Osteoblast (primary cell): ENCODE results near the gene NUAK2. TPM values are rescaled to one million over a fixed set of nuclear protein-coding genes. Genes with fewer than 3 reads are reported as not detected.
A peak's percentile ranks its signal among the peaks of the same experiment; 100 is the strongest.

ENCODE experiments used
- DNase-seq: peaks from one replicate; pipeline ENCODE4 v3.0.0; 2011; ENCODE audit warnings: low spot score, mixed read lengths; ENCODE audit not compliant: insufficient read length; ENCODE audit errors: missing footprints
- H2AFZ ChIP-seq: 2 replicates; pipeline ENCODE4 v1.6.0; 2011; ENCODE audit warnings: mild to moderate bottlenecking, low read length
- H3K27ac ChIP-seq: 2 replicates; pipeline ENCODE4 v1.5.1; 2011; ENCODE audit warnings: mild to moderate bottlenecking, low read depth, low read length, moderate library complexity
- H3K27me3 ChIP-seq: 2 replicates; pipeline ENCODE4 v1.6.0; 2012; ENCODE audit warnings: mild to moderate bottlenecking, control low read depth, inconsistent platforms, low read length, moderate library complexity; ENCODE audit not compliant: insufficient read depth
- H3K36me3 ChIP-seq: 2 replicates; pipeline ENCODE4 v1.5.1; 2011; ENCODE audit warnings: mild to moderate bottlenecking, low read length, control low read depth, moderate library complexity; ENCODE audit not compliant: insufficient read depth
- H3K4me1 ChIP-seq: 2 replicates; pipeline ENCODE4 v1.5.1; 2011; ENCODE audit warnings: mild to moderate bottlenecking, low read length, control low read depth, moderate library complexity; ENCODE audit not compliant: insufficient read depth
- H3K4me2 ChIP-seq: 2 replicates; pipeline ENCODE4 v1.6.0; 2011; ENCODE audit warnings: mild to moderate bottlenecking, low read length; ENCODE audit not compliant: insufficient read depth
- H3K4me3 ChIP-seq: fragments of 200-600 bp; sonication (generic); 3 replicates; pipeline ENCODE4 v1.5.1; 2012; ENCODE audit warnings: mild to moderate bottlenecking, low read length, inconsistent platforms; ENCODE audit not compliant: insufficient read depth
- H3K79me2 ChIP-seq: 2 replicates; pipeline ENCODE4 v1.6.0; 2012; ENCODE audit warnings: mild to moderate bottlenecking, low read length, control low read depth, inconsistent platforms; ENCODE audit not compliant: insufficient read depth
- H3K9me3 ChIP-seq: 2 replicates; pipeline ENCODE4 v1.5.1; 2011; ENCODE audit warnings: low read depth, low read length, control low read depth
- H4K20me1 ChIP-seq: 2 replicates; pipeline ENCODE4 v1.6.0; 2012; ENCODE audit warnings: mild to moderate bottlenecking, low read length, control low read depth; ENCODE audit not compliant: insufficient read depth
- CTCF ChIP-seq: IDR thresholded peaks from 2 replicates; pipeline ENCODE4 v1.5.1; 2011; ENCODE audit warnings: mild to moderate bottlenecking, low read depth, low read length, moderate library complexity; ENCODE audit errors: extremely low read depth
- total RNA-seq: library from RNA; depleted of rRNA; stranded (reverse); fragments of >200 nt; gene quantifications from 2 replicates; pipeline ENCODE4 v1.2.3, GENCODE V29; 2012

NUAK2 gene
- total RNA-seq, 1 donor: 3.6 TPM

DNA sequence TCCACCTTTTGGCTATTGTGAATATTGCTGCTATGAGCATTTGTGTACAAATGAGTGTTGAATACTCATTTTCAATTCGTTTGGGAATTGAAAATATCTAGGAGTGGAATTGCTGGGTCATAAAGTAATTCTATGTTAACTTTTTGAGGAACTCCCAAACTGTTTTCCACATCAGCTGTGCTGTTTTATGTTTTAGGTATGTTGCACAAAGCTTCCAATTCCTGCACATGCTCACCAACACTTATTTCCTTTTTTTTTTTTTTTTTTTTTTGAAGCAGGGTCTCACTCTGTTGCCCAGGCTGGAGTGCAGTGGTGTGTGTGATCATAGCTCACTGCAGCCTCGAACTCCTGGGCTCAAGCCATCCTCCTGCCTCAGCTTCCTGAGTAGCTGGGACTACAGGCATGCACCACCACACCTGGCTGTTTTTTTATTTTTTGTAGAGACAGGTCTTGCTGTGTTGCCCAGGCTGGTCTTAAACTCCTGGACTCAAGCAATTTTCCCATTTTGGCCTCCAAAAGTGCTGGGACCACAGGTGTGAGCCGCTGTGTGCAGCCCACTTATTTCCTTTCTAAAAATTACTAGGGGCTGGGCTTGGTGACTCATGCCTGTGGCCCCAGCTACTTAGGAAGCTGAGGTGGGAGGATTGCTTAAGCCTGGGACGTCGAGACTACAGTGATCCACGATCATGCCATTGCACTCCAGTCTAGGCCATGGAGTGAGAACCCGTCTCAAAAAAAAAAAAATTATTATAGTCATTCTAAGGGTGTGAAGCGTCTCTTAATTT is 60.4 kb downstream of the NUAK2 start:
- no peaks in the 10 kb centered on the region for H3K36me3 ChIP-seq
- H3K4me3 ChIP-seq: no peak overlapping the region
- H3K27me3 ChIP-seq: no peaks in the 10 kb centered on the region
- peaks cover 34% of the 10 kb centered on the region for H3K4me1 ChIP-seq
- no peak overlapping the region for H3K27ac ChIP-seq
- TF ChIP-seq CTCF: no peak
- no peaks in the 10 kb centered on the region for H3K9me3 ChIP-seq
- H3K4me2 ChIP-seq: no peak overlapping the region
- no peaks in the 10 kb centered on the region for H3K79me2 ChIP-seq
- no peak overlapping the region for H2AFZ ChIP-seq
- H4K20me1 ChIP-seq: no peaks in the 10 kb centered on the region
- DNase-seq: peak; percentile 17

- Histone ChIP-seq H3K4me2 (no peak overlapping the region), H3K9me3 (no peaks in the 10 kb centered on the region), H3K4me1 (peaks cover 34% of the 10 kb centered on the region), H3K27ac (no peak overlapping the region), H3K4me3 (no peak overlapping the region), H4K20me1 (no peaks in the 10 kb centered on the region), H3K79me2 (no peaks in the 10 kb centered on the region), H3K27me3 (no peaks in the 10 kb centered on the region), H2AFZ (no peak overlapping the region), H3K36me3 (no peaks in the 10 kb centered on the region)
- no peak for DNase-seq
- no peak for TF ChIP-seq CTCF
Measured at GRCh38 chr1:205259998-205260397, 61.5 kb downstream of the NUAK2 start.

- Histone ChIP-seq H4K20me1 (no peaks in the 10 kb centered on the region), H3K27ac (peak overlapping the region; percentile 96), H3K79me2 (no peaks in the 10 kb centered on the region), H3K4me2 (no peak overlapping the region), H3K4me1 (peaks cover 34% of the 10 kb centered on the region), H2AFZ (peak overlapping the region; percentile 61), H3K4me3 (no peak overlapping the region), H3K9me3 (no peaks in the 10 kb centered on the region), H3K36me3 (no peaks in the 10 kb centered on the region), H3K27me3 (no peaks in the 10 kb centered on the region)
- peak; percentile 67 for DNase-seq
- no peak for TF ChIP-seq CTCF
Measured at GRCh38 chr1:205259324-205259832, 62.2 kb downstream of the NUAK2 start.

DNA sequence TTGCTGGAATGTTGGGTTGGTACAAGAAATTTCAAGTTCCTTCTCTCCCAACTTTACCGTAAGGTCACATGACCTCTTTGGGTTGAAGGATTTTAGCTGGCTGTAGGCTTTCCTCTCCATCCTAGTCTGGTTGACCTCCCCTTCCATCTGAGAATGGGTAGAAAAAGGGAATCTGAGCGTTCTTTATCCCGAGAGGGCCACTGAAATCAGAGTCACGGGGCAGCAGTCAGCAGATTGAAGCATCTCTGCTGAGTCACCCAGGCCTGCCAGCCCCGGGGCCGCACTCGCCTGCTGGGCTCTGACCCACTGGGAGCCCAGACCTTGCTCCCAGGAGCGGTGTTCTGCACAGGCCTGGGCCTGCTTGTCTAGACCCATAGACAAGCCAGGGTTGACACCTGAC is 62.8 kb downstream of the NUAK2 start:
- peaks cover 34% of the 10 kb centered on the region for H3K4me1 ChIP-seq
- H3K79me2 ChIP-seq: no peaks in the 10 kb centered on the region
- H3K27ac ChIP-seq: peak overlapping the region; percentile 96
- H3K27me3 ChIP-seq: no peaks in the 10 kb centered on the region
- H4K20me1 ChIP-seq: no peaks in the 10 kb centered on the region
- TF ChIP-seq CTCF: no peak
- no peaks in the 10 kb centered on the region for H3K9me3 ChIP-seq
- H3K4me2 ChIP-seq: peak overlapping the region; percentile 58
- H3K36me3 ChIP-seq: no peaks in the 10 kb centered on the region
- H2AFZ ChIP-seq: peak overlapping the region; percentile 88
- no peak overlapping the region for H3K4me3 ChIP-seq
- DNase-seq: peak; percentile 99
